EL (cell line): ENCODE results near the gene POLR3K.

Source experiments
- DNase-seq: peaks from one replicate; pipeline ENCODE4 v3.0.0-alpha.2; 2016

POLR3K gene

GRCh38 chr16:78444-79150, 25.2 kb upstream of the POLR3K start:
- peak; percentile 32 for DNase-seq

- DNase-seq: peak; percentile 82
These were observed 24.5 kb upstream of the POLR3K start, which contains the start of gene MPG for GRCh38 chr16:77807-78443. Gene MPG, plus strand, starts transcription at chr16:78225. Its CDS starts 85 bp downstream, at chr16:78310.

GRCh38 chr16:77273-77806, 23.9 kb upstream of the POLR3K start:
- peak; percentile 66 for DNase-seq

- peak; percentile 88 for DNase-seq
These were observed 23.3 kb upstream of the POLR3K start for GRCh38 chr16:76535-77272.

GRCh38 chr16:75580-76501, 22.4 kb upstream of the POLR3K start:
- DNase-seq: peak; percentile 85

GRCh38 chr16:74747-75334, 21.4 kb upstream of the POLR3K start:
- DNase-seq: no peak

GRCh38 chr16:74051-74746, 20.8 kb upstream of the POLR3K start:
- no peak for DNase-seq

GRCh38 chr16:72561-73548, 19.4 kb upstream of the POLR3K start, which contains the start of gene RHBDF1:
Gene RHBDF1, minus strand, starts transcription at chr16:72631. Its CDS starts 7,616 bp downstream, at chr16:65015.
- DNase-seq: peak; percentile 66

GRCh38 chr16:71540-72401, 18.4 kb upstream of the POLR3K start:
- DNase-seq: peak; percentile 89

- no peak for DNase-seq
These were observed 17.8 kb upstream of the POLR3K start for GRCh38 chr16:71210-71539.

GRCh38 chr16:69181-69580, 15.8 kb upstream of the POLR3K start:
- DNase-seq: no peak

GRCh38 chr16:67884-68789, 14.7 kb upstream of the POLR3K start:
- peak; percentile 66 for DNase-seq

- no peak for DNase-seq
These were observed 13.9 kb upstream of the POLR3K start for GRCh38 chr16:67183-67791.

- no peak for DNase-seq
These were observed 13.1 kb upstream of the POLR3K start for GRCh38 chr16:66309-67182.

GRCh38 chr16:65745-66144, 12.3 kb upstream of the POLR3K start:
- peak; percentile 72 for DNase-seq

- DNase-seq: no peak
These were observed 11.5 kb upstream of the POLR3K start for GRCh38 chr16:64914-65255.
